Heart left ventricle (tissue), 13 donors: ENCODE data around the gene FSTL5.

Experiments used
- CTCF ChIP-seq, 12 donors: fragments of 200-600 bp; sonication (generic) in 4 of 12; IDR thresholded peaks; one replicate each; pipeline versions ENCODE4 v1.5.0 to v1.8.0; 2018 to 2022; ENCODE audit warnings: antibody characterized with exemption in 12 of 12, mild to moderate bottlenecking in 5 of 12
- POLR2A ChIP-seq, 2 donors: fragments of 450-650 bp; IDR thresholded peaks; one replicate each; pipeline ENCODE4 v1.6.1; 2017; ENCODE audit warnings: antibody characterized with exemption in 2 of 2, mild to moderate bottlenecking in 2 of 2, moderate library complexity in 2 of 2
- donor health status: ischemic (EF 13 %, LVEDD 7.1; RV severe dilation, severe dysfunction).
- donor health status: DM: no; HTN: yes; CAD: no.
- donor health status: DM: no; HTN: no; CAD: no.
- donor health status: ischemic (EF 25% LVEDD 6.9; RV normal size, moderate dysfunction).
- donor health status: ischemic (EF 25% LVEDD 5.7; RV mildly dilated, moderate dysfunction).
- donor health status: ischemic (EF 35%, LVEDD 5.7; RV mildly dilated, moderate dysfunction).
- donor health status: nonischemic (EF 11% LVEDD 7.7; RV severe dilation, severe dysfunction).
- donor health status: DM: yes; HTN: yes; CAD: no.
- donor health status: PGD.
- donor health status: ischemic (EF 29% LVEDD 5.4; RV normal size, mild dysfunction).
- donor health status: nonischemic (EF 23%, LVEDD 6.1; RV moderate dilation, normal function).

- no peak for TF ChIP-seq POLR2A (IDR thresholded peaks at IDR 0.05)
- no peak for TF ChIP-seq CTCF (IDR thresholded peaks at IDR 0.05)
These were observed 827.2 kb downstream of the FSTL5 start for GRCh38 chr4:161336621-161337020.
